GM23338 (cell line): ENCODE measurements around the gene MALRD1. TPM values are rescaled to one million over a fixed set of nuclear protein-coding genes. Genes with fewer than 3 reads are reported as not detected.

ENCODE experiments used
- ATAC-seq: fragments of 200-7000 bp; cut with Tn5 transposase; 3 replicates; pipeline ENCODE4 v1.9.1; 2020
- DNase-seq: peaks from one replicate; pipeline ENCODE4 v3.0.0-alpha.2; 2015; ENCODE audit warnings: low spot score
- H2AFZ ChIP-seq: fragments of 200-600 bp; sonication (generic); 2 replicates; pipeline ENCODE4 v1.8.0; 2016; ENCODE audit warnings: antibody characterized with exemption, mild to moderate bottlenecking, moderate library complexity
- H3F3A ChIP-seq: fragments of 200-600 bp; sonication (generic); replicated peaks from 2 replicates; pipeline ENCODE4 v1.8.0; 2017; ENCODE audit warnings: antibody characterized with exemption, mixed run types, low read depth
- H3K27ac ChIP-seq: fragments of 200-600 bp; sonication (generic); 2 replicates; pipeline ENCODE4 v1.6.1; 2016; ENCODE audit warnings: low read depth
- H3K27me3 ChIP-seq: fragments of 200-600 bp; sonication (generic); 2 replicates; pipeline ENCODE4 v1.8.0; 2016; ENCODE audit warnings: mild to moderate bottlenecking, mixed run types, moderate library complexity; ENCODE audit not compliant: insufficient read depth
- H3K36me3 ChIP-seq: fragments of 200-600 bp; sonication (generic); 2 replicates; pipeline ENCODE4 v1.8.0; 2016; ENCODE audit warnings: mild to moderate bottlenecking; ENCODE audit not compliant: insufficient read depth
- H3K4me1 ChIP-seq: fragments of 200-600 bp; sonication (generic); 2 replicates; pipeline ENCODE4 v1.8.0; 2016; ENCODE audit warnings: mild to moderate bottlenecking, moderate library complexity; ENCODE audit not compliant: insufficient read depth
- H3K4me2 ChIP-seq: fragments of 200-600 bp; sonication (generic); 2 replicates; pipeline ENCODE4 v1.7.1; 2017; ENCODE audit warnings: mixed run types
- H3K4me3 ChIP-seq: fragments of 200-600 bp; sonication (generic); 2 replicates; pipeline ENCODE4 v1.6.1; 2016; ENCODE audit warnings: mixed run types
- H3K79me2 ChIP-seq: fragments of 200-600 bp; sonication (generic); replicated peaks from 2 replicates; pipeline ENCODE4 v1.8.0; 2017; ENCODE audit warnings: mild to moderate bottlenecking; ENCODE audit not compliant: insufficient read depth
- H3K9me2 ChIP-seq: fragments of 200-600 bp; sonication (generic); 2 replicates; pipeline ENCODE4 v1.8.0; 2017; ENCODE audit not compliant: insufficient read depth
- H4K20me1 ChIP-seq: fragments of 200-600 bp; sonication (generic); replicated peaks from 2 replicates; pipeline ENCODE4 v1.8.0; 2017; ENCODE audit warnings: mild to moderate bottlenecking; ENCODE audit not compliant: insufficient read depth
- H3K27ac Mint-ChIP-seq: 2 replicates; pipeline ENCODE4 v1.8.0; 2020; ENCODE audit warnings: inconsistent platforms, mild to moderate bottlenecking, moderate library complexity, mixed read lengths
- H3K27me3 Mint-ChIP-seq: 3 replicates; pipeline ENCODE4 v1.8.0; 2022; ENCODE audit warnings: low read depth, mild to moderate bottlenecking, moderate library complexity, mixed read lengths, inconsistent platforms; ENCODE audit not compliant: insufficient read depth, poor library complexity
- H3K36me3 Mint-ChIP-seq: 3 replicates; pipeline ENCODE4 v1.8.0; 2021; ENCODE audit warnings: low read depth, mild to moderate bottlenecking, inconsistent platforms, moderate library complexity, mixed read lengths
- H3K4me1 Mint-ChIP-seq: 3 replicates; pipeline ENCODE4 v1.8.0; 2020; ENCODE audit warnings: mild to moderate bottlenecking, inconsistent platforms, mixed read lengths
- H3K4me3 Mint-ChIP-seq: 3 replicates; pipeline ENCODE4 v1.8.0; 2021; ENCODE audit warnings: moderate library complexity, mild to moderate bottlenecking, inconsistent platforms, mixed read lengths
- H3K9me3 Mint-ChIP-seq: 3 replicates; pipeline ENCODE4 v1.8.0; 2020; ENCODE audit warnings: moderate library complexity, mild to moderate bottlenecking, inconsistent platforms, mixed read lengths
- CREB1 ChIP-seq: fragments of 250-450 bp; sonication (Bioruptor Pico); IDR thresholded peaks from 2 replicates; pipeline ENCODE4 v1.5.0; 2020; ENCODE audit warnings: low read depth, mild to moderate bottlenecking, moderate library complexity
- EZH2 ChIP-seq: fragments of 200-600 bp; sonication (generic); IDR thresholded peaks from one replicate; pipeline ENCODE4 v1.8.0; 2017; ENCODE audit warnings: antibody characterized with exemption, mild to moderate bottlenecking, low read depth; ENCODE audit not compliant: unreplicated experiment
- EZH2phosphoT487 ChIP-seq: fragments of 200-600 bp; sonication (generic); IDR thresholded peaks from one replicate; pipeline ENCODE4 v1.8.1; 2018; ENCODE audit warnings: antibody characterized with exemption; ENCODE audit not compliant: unreplicated experiment
- JUNB ChIP-seq: IDR thresholded peaks from one replicate; pipeline ENCODE4 v1.6.1; 2016; ENCODE audit warnings: antibody characterized with exemption; ENCODE audit not compliant: unreplicated experiment
- NANOG ChIP-seq: IDR thresholded peaks from 2 replicates; pipeline ENCODE4 v1.6.1; 2016; ENCODE audit warnings: antibody characterized with exemption, borderline replicate concordance
- POLR2AphosphoS5 ChIP-seq: IDR thresholded peaks from 2 replicates; pipeline ENCODE4 v1.6.1; 2016; ENCODE audit warnings: antibody characterized with exemption, low read depth
- STAT1 ChIP-seq: IDR thresholded peaks from one replicate; pipeline ENCODE4 v1.6.1; 2016; ENCODE audit warnings: antibody characterized with exemption; ENCODE audit not compliant: unreplicated experiment
- ZNF114 ChIP-seq: fragments of 250-450 bp; sonication (Bioruptor Pico); IDR thresholded peaks from 2 replicates; pipeline ENCODE4 v1.5.0; 2020; ENCODE audit warnings: mild to moderate bottlenecking, moderate library complexity
- ZNF331 ChIP-seq: fragments of 250-450 bp; sonication (Bioruptor Pico); IDR thresholded peaks from 2 replicates; pipeline ENCODE4 v1.5.0; 2020; ENCODE audit warnings: low read depth, mild to moderate bottlenecking, moderate library complexity
- polyA plus RNA-seq: library from polyadenylated mRNA; unstranded; fragments of >200 nt; fragmentation: Nextera tagmentation; extraction: Ambion mirVana; gene quantifications from 2 replicates; pipeline ENCODE4 v1.2.1, GENCODE V29; 2016
- total RNA-seq: library from RNA; depleted of rRNA; stranded (reverse); fragments of >200 nt; shearing (Covaris generic); gene quantifications from 2 replicates; pipeline ENCODE4 v1.2.3, GENCODE V29; 2014
- TF ChIP-seq, protein P1 (sequence below): IDR thresholded peaks from one replicate; pipeline ENCODE4 v1.6.1; 2018; ENCODE audit warnings: antibody characterized with exemption; ENCODE audit not compliant: unreplicated experiment
- TF ChIP-seq, protein P2 (sequence below): IDR thresholded peaks from 2 replicates; pipeline ENCODE4 v1.6.1; 2016; ENCODE audit warnings: antibody characterized with exemption
- TF ChIP-seq, protein P3 (sequence below): fragments of 250-450 bp; sonication (Bioruptor Pico); IDR thresholded peaks from 2 replicates; pipeline ENCODE4 v1.5.0; 2020; ENCODE audit warnings: mild to moderate bottlenecking, moderate library complexity
- TF ChIP-seq, protein P4 (sequence below), 2 experiments: fragments of 200-600 bp in 1 of 2; sonication (generic) in 1 of 2; conservative IDR thresholded peaks; 2 replicates each; pipeline versions ENCODE4 v1.5.1 to v1.6.1; 2016 to 2017; ENCODE audit warnings: antibody characterized with exemption in 2 of 2, low read depth in 2 of 2, mild to moderate bottlenecking in 2 of 2, moderate library complexity in 1 of 2

MALRD1 gene
- total and polyA plus RNA-seq, 2 experiments from 2014 or later: 0.42 to 1.9 TPM

DNA sequence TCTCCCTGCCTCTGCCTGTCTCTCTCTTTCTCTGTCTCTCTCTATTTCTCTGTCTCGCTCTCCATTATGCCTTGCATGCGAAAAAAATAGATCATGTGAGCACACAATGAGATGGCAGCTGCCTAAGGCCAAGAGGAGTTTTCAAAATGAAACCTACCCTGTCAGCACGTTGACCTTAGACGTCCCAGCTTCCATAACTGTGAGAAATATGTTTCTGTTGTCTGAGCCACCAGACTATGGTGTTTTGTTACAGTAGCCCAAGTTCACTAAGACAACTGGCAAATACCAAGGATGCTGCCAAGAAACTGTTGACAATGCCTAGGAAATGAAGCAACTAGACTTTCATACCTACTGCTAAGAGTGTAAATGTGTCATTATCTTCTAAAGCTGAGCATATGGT is 697.1 kb downstream of the MALRD1 start:
- ATAC-seq: no peak
- Histone ChIP-seq H4K20me1 (no peaks in the 10 kb centered on the region), H3K4me2 (no peak overlapping the region), H2AFZ (no peak overlapping the region), H3K4me1 (peaks cover 1% of the 10 kb centered on the region; the same call in 1 of the 2 replicates), H3K9me2 (peaks cover 3% of the 10 kb centered on the region; the same call in 1 of the 2 replicates), H3K27ac (no peak overlapping the region), H3K36me3 (no peaks in the 10 kb centered on the region), H3F3A (no peaks in the 10 kb centered on the region), H3K4me3 (no peak overlapping the region), H3K27me3 (no peaks in the 10 kb centered on the region), H3K79me2 (no peaks in the 10 kb centered on the region)
- H3K36me3 Mint-ChIP-seq: no peaks in the 10 kb centered on the region
- no peaks in the 10 kb centered on the region for H3K9me3 Mint-ChIP-seq
- no peaks in the 10 kb centered on the region for H3K27me3 Mint-ChIP-seq
- H3K4me3 Mint-ChIP-seq: no peak overlapping the region
- no peak for DNase-seq
- no peak overlapping the region for H3K27ac Mint-ChIP-seq
- TF ChIP-seq, protein P1, sequence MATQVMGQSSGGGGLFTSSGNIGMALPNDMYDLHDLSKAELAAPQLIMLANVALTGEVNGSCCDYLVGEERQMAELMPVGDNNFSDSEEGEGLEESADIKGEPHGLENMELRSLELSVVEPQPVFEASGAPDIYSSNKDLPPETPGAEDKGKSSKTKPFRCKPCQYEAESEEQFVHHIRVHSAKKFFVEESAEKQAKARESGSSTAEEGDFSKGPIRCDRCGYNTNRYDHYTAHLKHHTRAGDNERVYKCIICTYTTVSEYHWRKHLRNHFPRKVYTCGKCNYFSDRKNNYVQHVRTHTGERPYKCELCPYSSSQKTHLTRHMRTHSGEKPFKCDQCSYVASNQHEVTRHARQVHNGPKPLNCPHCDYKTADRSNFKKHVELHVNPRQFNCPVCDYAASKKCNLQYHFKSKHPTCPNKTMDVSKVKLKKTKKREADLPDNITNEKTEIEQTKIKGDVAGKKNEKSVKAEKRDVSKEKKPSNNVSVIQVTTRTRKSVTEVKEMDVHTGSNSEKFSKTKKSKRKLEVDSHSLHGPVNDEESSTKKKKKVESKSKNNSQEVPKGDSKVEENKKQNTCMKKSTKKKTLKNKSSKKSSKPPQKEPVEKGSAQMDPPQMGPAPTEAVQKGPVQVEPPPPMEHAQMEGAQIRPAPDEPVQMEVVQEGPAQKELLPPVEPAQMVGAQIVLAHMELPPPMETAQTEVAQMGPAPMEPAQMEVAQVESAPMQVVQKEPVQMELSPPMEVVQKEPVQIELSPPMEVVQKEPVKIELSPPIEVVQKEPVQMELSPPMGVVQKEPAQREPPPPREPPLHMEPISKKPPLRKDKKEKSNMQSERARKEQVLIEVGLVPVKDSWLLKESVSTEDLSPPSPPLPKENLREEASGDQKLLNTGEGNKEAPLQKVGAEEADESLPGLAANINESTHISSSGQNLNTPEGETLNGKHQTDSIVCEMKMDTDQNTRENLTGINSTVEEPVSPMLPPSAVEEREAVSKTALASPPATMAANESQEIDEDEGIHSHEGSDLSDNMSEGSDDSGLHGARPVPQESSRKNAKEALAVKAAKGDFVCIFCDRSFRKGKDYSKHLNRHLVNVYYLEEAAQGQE: no peak
- TF ChIP-seq ZNF114 (CRISPR knock-in tag) (no peak), STAT1 (no peak), EZH2phosphoT487 (no peak), CREB1 (CRISPR knock-in tag) (no peak), JUNB (no peak), NANOG (no peak), ZNF331 (CRISPR knock-in tag) (no peak), POLR2AphosphoS5 (no peak), EZH2 (no peak)
- TF ChIP-seq, protein P2, sequence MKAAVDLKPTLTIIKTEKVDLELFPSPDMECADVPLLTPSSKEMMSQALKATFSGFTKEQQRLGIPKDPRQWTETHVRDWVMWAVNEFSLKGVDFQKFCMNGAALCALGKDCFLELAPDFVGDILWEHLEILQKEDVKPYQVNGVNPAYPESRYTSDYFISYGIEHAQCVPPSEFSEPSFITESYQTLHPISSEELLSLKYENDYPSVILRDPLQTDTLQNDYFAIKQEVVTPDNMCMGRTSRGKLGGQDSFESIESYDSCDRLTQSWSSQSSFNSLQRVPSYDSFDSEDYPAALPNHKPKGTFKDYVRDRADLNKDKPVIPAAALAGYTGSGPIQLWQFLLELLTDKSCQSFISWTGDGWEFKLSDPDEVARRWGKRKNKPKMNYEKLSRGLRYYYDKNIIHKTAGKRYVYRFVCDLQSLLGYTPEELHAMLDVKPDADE: no peak
- TF ChIP-seq, protein P3, sequence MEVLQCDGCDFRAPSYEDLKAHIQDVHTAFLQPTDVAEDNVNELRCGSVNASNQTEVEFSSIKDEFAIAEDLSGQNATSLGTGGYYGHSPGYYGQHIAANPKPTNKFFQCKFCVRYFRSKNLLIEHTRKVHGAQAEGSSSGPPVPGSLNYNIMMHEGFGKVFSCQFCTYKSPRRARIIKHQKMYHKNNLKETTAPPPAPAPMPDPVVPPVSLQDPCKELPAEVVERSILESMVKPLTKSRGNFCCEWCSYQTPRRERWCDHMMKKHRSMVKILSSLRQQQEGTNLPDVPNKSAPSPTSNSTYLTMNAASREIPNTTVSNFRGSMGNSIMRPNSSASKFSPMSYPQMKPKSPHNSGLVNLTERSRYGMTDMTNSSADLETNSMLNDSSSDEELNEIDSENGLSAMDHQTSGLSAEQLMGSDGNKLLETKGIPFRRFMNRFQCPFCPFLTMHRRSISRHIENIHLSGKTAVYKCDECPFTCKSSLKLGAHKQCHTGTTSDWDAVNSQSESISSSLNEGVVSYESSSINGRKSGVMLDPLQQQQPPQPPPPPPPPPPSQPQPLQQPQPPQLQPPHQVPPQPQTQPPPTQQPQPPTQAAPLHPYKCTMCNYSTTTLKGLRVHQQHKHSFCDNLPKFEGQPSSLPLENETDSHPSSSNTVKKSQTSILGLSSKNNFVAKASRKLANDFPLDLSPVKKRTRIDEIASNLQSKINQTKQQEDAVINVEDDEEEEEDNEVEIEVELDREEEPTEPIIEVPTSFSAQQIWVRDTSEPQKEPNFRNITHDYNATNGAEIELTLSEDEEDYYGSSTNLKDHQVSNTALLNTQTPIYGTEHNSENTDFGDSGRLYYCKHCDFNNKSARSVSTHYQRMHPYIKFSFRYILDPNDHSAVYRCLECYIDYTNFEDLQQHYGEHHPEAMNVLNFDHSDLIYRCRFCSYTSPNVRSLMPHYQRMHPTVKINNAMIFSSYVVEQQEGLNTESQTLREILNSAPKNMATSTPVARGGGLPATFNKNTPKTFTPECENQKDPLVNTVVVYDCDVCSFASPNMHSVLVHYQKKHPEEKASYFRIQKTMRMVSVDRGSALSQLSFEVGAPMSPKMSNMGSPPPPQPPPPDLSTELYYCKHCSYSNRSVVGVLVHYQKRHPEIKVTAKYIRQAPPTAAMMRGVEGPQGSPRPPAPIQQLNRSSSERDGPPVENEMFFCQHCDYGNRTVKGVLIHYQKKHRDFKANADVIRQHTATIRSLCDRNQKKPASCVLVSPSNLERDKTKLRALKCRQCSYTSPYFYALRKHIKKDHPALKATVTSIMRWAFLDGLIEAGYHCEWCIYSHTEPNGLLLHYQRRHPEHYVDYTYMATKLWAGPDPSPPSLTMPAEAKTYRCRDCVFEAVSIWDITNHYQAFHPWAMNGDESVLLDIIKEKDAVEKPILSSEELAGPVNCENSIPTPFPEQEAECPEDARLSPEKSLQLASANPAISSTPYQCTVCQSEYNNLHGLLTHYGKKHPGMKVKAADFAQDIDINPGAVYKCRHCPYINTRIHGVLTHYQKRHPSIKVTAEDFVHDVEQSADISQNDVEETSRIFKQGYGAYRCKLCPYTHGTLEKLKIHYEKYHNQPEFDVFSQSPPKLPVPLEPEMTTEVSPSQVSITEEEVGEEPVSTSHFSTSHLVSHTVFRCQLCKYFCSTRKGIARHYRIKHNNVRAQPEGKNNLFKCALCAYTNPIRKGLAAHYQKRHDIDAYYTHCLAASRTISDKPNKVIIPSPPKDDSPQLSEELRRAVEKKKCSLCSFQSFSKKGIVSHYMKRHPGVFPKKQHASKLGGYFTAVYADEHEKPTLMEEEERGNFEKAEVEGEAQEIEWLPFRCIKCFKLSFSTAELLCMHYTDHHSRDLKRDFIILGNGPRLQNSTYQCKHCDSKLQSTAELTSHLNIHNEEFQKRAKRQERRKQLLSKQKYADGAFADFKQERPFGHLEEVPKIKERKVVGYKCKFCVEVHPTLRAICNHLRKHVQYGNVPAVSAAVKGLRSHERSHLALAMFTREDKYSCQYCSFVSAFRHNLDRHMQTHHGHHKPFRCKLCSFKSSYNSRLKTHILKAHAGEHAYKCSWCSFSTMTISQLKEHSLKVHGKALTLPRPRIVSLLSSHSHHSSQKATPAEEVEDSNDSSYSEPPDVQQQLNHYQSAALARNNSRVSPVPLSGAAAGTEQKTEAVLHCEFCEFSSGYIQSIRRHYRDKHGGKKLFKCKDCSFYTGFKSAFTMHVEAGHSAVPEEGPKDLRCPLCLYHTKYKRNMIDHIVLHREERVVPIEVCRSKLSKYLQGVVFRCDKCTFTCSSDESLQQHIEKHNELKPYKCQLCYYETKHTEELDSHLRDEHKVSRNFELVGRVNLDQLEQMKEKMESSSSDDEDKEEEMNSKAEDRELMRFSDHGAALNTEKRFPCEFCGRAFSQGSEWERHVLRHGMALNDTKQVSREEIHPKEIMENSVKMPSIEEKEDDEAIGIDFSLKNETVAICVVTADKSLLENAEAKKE (CRISPR knock-in tag): no peak
- TF ChIP-seq, protein P4, sequence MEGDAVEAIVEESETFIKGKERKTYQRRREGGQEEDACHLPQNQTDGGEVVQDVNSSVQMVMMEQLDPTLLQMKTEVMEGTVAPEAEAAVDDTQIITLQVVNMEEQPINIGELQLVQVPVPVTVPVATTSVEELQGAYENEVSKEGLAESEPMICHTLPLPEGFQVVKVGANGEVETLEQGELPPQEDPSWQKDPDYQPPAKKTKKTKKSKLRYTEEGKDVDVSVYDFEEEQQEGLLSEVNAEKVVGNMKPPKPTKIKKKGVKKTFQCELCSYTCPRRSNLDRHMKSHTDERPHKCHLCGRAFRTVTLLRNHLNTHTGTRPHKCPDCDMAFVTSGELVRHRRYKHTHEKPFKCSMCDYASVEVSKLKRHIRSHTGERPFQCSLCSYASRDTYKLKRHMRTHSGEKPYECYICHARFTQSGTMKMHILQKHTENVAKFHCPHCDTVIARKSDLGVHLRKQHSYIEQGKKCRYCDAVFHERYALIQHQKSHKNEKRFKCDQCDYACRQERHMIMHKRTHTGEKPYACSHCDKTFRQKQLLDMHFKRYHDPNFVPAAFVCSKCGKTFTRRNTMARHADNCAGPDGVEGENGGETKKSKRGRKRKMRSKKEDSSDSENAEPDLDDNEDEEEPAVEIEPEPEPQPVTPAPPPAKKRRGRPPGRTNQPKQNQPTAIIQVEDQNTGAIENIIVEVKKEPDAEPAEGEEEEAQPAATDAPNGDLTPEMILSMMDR (conservative IDR thresholded peaks at IDR 0.05; ENCODE audit: low read depth in 2 of 2): no peak
- no peaks in the 10 kb centered on the region for H3K4me1 Mint-ChIP-seq
